Stimulated activated naive CD8-positive, alpha-beta T cell treated with anti-CD3 and anti-CD28 coated beads, Interleukin-15, amount 100 ng/mL, for 72 hours (primary cell): ENCODE data around the gene MAD2L2.
"Not testable (repeated sequence)": the region's sequence is repeated elsewhere in the genome, so short reads cannot be mapped to it uniquely, and the experiment has no call there.

ENCODE experiments used
- ATAC-seq: fragments of 150-1000 bp; cut with Tn5 transposase; 2 replicates; pipeline ENCODE4 v1.10.0; 2021; ENCODE audit warnings: mild to moderate bottlenecking, moderate library complexity
- DNase-seq, 2 donors: peaks; one replicate each; pipeline ENCODE4 v3.0.0; 2021 to 2022
- H3K27ac Mint-ChIP-seq, 2 donors: one replicate each; pipeline ENCODE4 v1.8.0; 2022; ENCODE audit warnings: mild to moderate bottlenecking in 2 of 2, mixed read lengths in 2 of 2, moderate library complexity in 2 of 2
- H3K27me3 Mint-ChIP-seq: one replicate; pipeline ENCODE4 v1.8.0; 2022; ENCODE audit warnings: mixed read lengths
- H3K4me1 Mint-ChIP-seq: one replicate; pipeline ENCODE4 v1.8.0; 2022; ENCODE audit warnings: mild to moderate bottlenecking, mixed read lengths
- H3K4me3 Mint-ChIP-seq, 2 donors: one replicate each; pipeline ENCODE4 v1.8.0; 2022; ENCODE audit warnings: mild to moderate bottlenecking in 2 of 2, mixed read lengths in 2 of 2, moderate library complexity in 1 of 2
- H3K9me3 Mint-ChIP-seq, 2 donors: one replicate each; pipeline ENCODE4 v1.8.0; 2022; ENCODE audit warnings: mixed read lengths in 2 of 2

Gene MAD2L2

DNA sequence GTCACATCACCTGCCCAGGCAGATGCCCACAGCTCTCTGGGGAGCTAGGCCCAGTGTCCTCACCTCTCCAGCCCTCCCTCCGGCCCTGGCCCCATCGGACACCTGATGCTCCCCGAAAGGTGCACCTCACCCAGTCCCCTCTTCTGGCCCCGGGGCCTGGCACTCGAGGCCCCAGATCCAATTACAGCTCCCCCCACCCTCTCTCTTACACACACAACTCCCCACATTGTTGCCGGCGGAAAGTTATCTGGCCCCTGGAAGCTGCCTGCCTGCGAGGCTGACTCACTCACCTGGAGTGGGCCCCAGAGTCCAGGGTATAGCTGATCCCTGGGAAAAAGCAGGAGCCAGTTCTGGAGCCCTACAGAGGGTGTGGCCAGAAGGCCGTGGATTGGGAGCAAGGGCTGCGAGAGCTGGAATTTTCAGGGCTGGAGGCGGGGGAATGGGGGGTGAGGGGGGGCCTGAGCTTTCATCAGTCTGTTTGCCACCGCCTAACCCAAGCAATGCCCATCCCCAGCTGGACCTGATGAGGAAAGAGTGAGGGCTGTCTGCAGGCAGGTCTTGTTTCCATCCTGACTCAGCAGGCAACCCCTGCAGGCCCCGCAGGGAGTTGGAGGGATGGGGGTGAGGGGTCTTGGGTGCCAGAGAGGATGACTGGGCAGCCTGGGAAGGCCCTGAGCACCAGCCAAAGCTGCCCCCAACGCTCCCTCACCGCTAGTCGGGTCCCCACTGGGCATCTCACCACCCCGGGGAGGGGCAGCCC lies 27.7 kb downstream of the MAD2L2 start:
- Mint-ChIP-seq H3K27me3 (no peaks in the 10 kb centered on the region), H3K4me1 (peaks cover 33% of the 10 kb centered on the region), H3K4me3 (peak overlapping the region; percentile 49 to 82), H3K9me3 (no peaks in the 10 kb centered on the region), H3K27ac (no peak overlapping the region)
- DNase-seq (no peak), ATAC-seq (no peak)

DNA sequence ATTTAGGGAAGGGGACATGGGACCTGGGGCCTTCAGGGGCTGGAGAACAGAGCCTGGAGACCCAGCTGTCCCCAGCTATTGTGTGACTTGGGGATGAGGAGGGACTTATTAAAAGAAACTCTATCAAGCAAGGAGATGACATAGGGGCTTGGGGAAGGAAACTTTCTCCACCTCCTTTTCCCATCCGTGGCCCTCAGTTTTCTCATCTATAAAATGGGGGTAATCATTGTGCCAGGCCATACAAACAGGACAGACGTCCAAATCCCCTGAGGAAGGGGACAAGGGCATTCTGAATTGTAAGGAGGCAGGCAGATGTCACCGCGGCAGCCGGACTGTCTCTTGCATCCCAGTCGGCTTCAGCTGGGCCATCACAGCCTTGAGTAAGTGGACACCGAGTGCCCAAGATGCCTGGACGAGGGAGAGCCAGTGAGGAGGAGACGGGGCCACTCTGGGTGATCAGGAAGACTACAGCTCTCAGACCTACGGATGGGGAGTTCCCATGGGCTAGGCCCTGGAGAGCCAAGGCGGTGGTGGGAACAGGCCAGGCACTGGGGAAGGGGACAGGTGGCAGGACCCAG lies 28.7 kb downstream of the MAD2L2 start:
- Mint-ChIP-seq H3K27me3 (no peaks in the 10 kb centered on the region), H3K9me3 (no peaks in the 10 kb centered on the region), H3K4me1 (peaks cover 33% of the 10 kb centered on the region), H3K27ac (no peak overlapping the region), H3K4me3 (no peak overlapping the region)
- no peak for DNase-seq
- no peak for ATAC-seq

DNA sequence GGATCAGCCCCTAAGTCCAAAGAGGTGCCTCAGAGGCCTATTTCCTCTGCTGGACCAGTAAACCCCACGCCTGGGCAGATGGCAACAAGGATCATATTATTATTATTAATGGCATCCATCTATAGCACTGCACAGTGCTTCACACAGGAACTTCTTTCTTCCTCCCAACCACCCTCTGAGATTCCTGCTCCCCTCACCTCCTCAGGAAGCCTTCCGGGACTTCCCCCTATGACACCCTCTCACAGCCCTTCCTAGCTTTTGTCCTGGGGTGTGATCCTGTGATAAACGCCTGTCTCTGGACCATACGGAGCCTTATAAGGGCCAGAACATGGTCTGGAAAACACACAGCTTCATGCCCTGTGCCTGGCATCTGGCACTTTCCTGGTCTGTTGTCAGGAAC lies 29.9 kb downstream of the MAD2L2 start:
- DNase-seq (no peak), ATAC-seq (no peak)
- H3K4me3 Mint-ChIP-seq = peak overlapping the region; percentile 66 to 80
- H3K9me3 Mint-ChIP-seq = no peaks in the 10 kb centered on the region
- H3K27ac Mint-ChIP-seq = peak overlapping the region in 1 of 2 donors; percentile 57
- no peaks in the 10 kb centered on the region for H3K27me3 Mint-ChIP-seq
- peaks cover 31% of the 10 kb centered on the region for H3K4me1 Mint-ChIP-seq

DNA sequence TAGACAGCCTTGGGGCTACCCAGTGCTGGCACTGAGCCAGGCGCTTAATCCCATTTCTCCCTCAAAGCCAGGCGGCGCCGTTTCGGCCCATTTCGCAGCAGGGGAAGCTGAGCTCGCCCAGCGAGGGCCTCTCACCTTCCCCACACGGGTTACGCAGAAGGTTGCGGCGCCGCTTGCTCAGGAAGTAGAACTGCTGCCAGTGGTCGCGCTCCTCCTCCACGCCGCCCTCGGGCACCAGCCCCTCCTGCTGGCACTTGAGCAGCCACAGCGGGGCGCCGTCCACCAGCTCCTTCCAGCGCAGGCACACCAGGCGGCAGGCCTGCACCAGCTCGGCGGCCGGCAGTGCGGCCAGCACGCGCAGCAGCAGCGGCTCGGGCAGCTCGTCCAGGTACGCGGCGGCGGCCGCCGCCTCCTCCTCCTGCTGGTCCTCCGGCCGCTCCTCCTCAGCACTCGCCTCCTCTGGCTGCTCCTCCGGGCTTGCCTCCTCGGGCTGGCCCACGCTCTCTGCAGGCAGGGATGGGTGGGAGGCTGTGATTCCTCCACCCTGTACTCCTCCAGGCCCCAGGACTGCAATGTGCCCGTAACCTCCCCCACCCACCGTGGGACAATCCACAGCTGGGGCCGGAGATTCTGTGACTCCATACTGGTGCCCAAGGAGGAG lies 30.5 kb downstream of the MAD2L2 start:
- peak overlapping the region; percentile 23 to 57 for H3K27ac Mint-ChIP-seq
- peak; percentile 87 for ATAC-seq
- peak overlapping the region; percentile 66 to 80 for H3K4me3 Mint-ChIP-seq
- peaks cover 26% of the 10 kb centered on the region for H3K4me1 Mint-ChIP-seq
- DNase-seq = peak; percentile 86 to 92
- no peaks in the 10 kb centered on the region for H3K27me3 Mint-ChIP-seq
- H3K9me3 Mint-ChIP-seq = no peaks in the 10 kb centered on the region

DNA sequence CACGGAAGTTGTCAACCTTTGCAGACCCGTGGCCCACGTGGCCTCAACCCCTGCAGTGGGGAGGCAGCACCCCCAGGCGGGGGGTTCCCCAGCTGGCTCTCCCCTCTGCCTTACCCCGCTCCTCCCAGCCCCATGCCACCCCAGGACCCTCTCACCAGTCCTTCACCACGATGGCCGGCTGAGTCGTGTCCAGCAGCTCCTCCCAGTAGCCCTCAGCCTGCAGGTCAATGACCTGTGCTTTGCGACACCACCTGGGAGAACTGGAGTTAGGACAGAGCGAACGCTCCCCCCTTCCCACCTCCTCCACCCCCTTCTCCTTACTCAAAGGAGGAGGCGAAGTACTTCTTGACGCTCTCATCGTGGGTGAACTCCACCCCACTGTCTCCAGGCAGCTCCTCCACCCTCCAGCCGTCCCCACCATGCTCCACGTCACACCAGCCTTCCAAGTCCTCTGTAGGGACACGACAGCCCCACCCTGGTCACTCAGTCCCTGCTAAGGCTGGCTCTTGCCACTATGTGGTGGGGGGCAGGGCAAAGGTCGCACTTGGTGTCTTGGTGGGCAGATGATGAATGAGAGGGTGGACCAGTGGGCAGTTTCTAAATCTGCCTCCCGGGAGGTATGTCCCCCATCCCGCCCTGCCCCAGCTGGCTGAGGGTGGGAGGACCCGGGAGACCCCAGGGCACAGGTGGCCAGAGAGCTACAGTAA lies 31.2 kb downstream of the MAD2L2 start:
- peaks cover 22% of the 10 kb centered on the region for H3K4me1 Mint-ChIP-seq
- no peak overlapping the region for H3K27ac Mint-ChIP-seq
- no peaks in the 10 kb centered on the region for H3K9me3 Mint-ChIP-seq
- ATAC-seq = peak; percentile 5
- no peak for DNase-seq
- H3K27me3 Mint-ChIP-seq = no peaks in the 10 kb centered on the region
- peak overlapping the region; percentile 66 to 80 for H3K4me3 Mint-ChIP-seq

DNA sequence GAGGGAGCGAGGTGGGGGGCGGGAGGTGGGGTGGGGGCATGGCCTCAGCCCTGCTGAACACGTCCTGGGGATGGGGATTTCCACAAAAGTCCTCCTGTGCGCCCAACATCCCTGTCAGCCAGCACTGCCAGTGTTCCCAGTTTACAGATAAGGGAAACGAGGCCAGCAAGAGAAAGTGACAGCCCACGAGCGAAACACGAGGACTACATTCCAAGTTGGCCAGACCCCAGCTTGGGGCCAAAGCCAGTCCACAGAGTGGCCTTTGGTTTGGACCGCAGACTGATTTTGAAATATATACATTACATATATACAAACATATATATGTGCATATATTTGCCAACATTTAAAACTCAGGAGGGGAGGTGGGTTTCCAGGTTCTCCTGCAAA lies 31.7 kb downstream of the MAD2L2 start:
- peaks cover 22% of the 10 kb centered on the region for H3K4me1 Mint-ChIP-seq
- H3K9me3 Mint-ChIP-seq = no peaks in the 10 kb centered on the region
- ATAC-seq (no peak), DNase-seq (no peak)
- no peak overlapping the region for H3K4me3 Mint-ChIP-seq
- H3K27me3 Mint-ChIP-seq = no peaks in the 10 kb centered on the region
- no peak overlapping the region for H3K27ac Mint-ChIP-seq

DNA sequence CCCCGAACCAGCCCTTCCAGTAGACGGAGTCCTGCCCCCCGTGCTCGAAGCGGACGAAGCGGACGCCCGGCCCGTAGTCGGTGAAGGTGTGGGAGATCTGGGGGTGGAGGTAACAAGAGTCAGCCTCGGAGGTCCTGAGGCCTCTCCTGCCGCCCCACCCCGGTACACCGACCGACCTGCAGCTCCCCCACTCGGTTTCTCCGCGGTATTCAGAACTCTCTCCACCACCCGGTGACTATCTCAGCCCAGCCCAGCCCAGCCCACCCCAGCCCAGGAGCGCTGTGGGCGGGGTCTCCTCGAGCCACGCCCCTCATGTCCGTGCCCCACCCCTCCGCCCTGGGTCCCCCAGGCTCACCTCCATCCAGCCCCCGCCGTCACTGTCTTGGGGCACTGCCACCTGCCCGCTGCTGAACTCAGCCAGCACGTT lies 32.2 kb downstream of the MAD2L2 start:
- peaks cover 22% of the 10 kb centered on the region for H3K4me1 Mint-ChIP-seq
- H3K27me3 Mint-ChIP-seq = no peaks in the 10 kb centered on the region
- H3K27ac Mint-ChIP-seq = no peak overlapping the region
- no peaks in the 10 kb centered on the region for H3K9me3 Mint-ChIP-seq
- ATAC-seq (peak; percentile 7), DNase-seq (no peak)
- peak overlapping the region; percentile 19 to 56 for H3K4me3 Mint-ChIP-seq

DNA sequence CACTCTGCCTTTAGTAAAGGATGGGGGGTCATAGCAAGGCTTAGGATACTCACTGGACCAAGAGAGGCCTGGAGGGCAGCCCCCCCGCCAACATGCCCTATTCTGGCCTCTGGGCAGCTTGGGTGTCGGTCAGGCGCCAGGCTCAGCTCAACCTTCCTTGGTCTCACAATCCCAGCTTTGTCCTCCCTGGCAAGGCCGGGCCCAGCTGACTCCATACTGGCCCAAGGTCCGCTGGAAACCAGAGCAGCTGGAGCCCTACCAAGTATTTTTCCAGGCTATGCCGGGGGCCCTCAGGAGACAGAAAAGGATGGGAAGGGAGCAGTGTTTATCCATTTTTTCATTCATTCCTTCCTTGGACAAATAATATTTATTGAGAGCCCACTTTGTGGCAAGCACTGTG lies 32.9 kb downstream of the MAD2L2 start:
- peaks cover 22% of the 10 kb centered on the region for H3K4me1 Mint-ChIP-seq
- H3K4me3 Mint-ChIP-seq = no peak overlapping the region
- ATAC-seq (no peak), DNase-seq (no peak)
- no peak overlapping the region for H3K27ac Mint-ChIP-seq
- no peaks in the 10 kb centered on the region for H3K27me3 Mint-ChIP-seq
- no peaks in the 10 kb centered on the region for H3K9me3 Mint-ChIP-seq

DNA sequence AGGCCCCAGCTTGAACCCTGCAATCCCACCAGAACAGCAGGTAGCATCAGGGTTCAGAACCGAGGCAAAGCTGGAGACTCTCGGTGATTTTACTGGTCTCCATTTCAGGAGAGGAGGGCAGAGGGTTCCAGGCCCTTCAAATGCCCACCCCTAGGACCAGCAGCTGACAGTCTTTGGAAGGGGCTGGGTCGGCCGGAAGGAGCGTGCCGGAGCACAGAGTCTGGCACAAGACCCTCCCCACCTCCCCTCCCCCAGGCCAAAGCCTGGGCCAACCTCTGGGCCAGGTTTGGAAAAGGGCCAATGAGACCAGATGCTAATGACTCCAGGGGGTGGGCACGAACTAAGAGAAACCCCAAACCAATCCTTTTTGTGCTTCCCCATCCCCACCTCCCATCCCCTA lies 33.6 kb downstream of the MAD2L2 start:
- ATAC-seq (no peak), DNase-seq (no peak)
- H3K4me1 Mint-ChIP-seq = peaks cover 22% of the 10 kb centered on the region
- no peaks in the 10 kb centered on the region for H3K27me3 Mint-ChIP-seq
- no peak overlapping the region for H3K4me3 Mint-ChIP-seq
- H3K27ac Mint-ChIP-seq = no peak overlapping the region
- no peaks in the 10 kb centered on the region for H3K9me3 Mint-ChIP-seq

DNA sequence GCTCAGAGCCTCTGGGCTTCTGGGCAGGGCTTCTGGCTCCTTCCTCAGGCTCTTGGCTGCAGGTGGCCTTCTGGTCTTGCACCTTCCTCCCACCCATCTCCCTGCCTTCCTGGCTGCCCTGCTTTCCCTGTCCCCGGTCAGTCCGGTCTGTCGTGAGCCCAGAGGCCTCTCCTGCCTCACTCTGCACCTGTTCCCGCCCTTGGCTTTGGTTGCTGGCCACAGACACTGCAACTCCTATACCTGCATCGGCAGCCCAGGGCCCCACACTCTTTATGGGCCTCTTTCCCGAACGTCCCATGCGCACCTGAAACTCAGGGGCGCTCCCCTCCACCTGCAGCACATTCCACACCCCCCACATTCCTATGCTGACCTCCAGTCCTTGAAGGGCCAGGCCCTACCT lies 34.6 kb downstream of the MAD2L2 start:
- Mint-ChIP-seq H3K27me3 (no peaks in the 10 kb centered on the region), H3K27ac (no peak overlapping the region), H3K9me3 (no peaks in the 10 kb centered on the region), H3K4me3 (no peak overlapping the region), H3K4me1 (peaks cover 19% of the 10 kb centered on the region)
- ATAC-seq (no peak), DNase-seq (no peak)

DNA sequence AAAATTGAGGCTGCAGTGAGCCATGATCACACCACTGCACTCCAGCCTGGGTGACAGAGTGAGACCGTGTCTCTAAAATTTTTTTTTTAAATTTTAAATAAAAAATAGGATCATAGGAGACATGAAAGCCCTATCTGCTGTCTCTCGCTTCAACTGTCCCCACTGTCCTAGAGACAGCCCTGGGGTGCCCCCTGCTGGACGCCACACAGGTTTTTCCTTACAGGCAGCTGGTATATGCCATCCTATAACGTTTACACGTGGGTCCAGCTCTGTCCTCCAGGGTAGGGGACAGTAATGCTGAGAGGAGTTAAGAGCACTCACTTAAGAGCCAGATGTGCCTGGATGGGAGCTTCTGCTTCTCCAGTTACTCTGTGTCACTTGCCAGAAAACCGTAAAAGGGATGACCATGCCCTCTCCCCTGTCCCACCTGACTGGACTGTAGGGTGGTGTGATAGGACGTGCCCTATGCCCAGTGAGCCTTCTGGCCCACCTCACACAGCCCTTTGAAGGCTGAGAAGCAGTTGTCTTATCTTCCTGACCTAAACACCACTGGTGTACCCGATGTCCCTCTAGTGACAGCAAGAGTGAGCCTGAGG lies 35.2 kb downstream of the MAD2L2 start:
- Mint-ChIP-seq H3K27ac (no peak overlapping the region), H3K4me1 (peaks cover 13% of the 10 kb centered on the region), H3K9me3 (no peaks in the 10 kb centered on the region), H3K4me3 (no peak overlapping the region), H3K27me3 (no peaks in the 10 kb centered on the region)
- ATAC-seq (peak; percentile 60), DNase-seq (peak; percentile 69 to 82)

DNA sequence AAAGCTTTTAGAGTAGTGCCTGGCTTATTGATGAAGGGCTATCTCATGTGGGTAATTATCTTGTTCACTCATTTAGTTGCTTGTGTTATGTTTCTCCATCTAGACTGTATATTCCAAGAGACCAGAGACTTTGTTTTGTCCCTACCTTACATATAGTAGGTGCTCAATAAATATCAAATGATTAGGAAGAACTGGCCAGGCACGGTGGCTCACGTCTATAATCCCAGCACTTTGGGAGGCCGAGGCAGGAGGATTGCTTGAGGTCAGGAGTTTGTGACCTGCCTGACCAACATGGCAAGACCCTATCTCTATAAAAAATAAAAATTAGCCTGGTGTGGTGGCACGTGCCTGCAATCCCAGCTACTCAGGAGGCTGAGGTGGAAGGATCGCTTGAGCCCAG lies 35.7 kb downstream of the MAD2L2 start:
- ATAC-seq = no peak
- no peaks in the 10 kb centered on the region for H3K9me3 Mint-ChIP-seq
- H3K27me3 Mint-ChIP-seq = no peaks in the 10 kb centered on the region
- DNase-seq = no peak
- no peak overlapping the region for H3K27ac Mint-ChIP-seq
- H3K4me1 Mint-ChIP-seq = peaks cover 8% of the 10 kb centered on the region
- H3K4me3 Mint-ChIP-seq = no peak overlapping the region

DNA sequence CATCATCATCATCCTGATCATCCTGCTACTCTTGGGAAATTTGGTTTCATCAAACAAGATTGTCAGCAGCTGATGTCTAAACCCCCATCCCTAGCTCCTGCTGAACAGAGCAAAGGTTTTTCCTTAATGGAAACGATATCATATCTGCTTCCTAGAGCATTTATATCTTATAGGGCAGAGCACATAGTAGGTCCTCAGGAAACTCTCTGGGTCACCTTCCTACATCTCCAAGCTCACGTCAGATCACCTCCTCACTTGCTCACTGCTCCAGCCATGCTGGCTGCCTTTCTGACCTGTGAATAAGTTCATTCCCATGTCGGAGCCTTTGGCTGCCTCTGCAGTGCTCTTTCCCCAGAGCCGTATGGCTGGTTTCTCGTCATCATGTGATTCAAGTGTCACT lies 37.2 kb downstream of the MAD2L2 start:
- Mint-ChIP-seq H3K4me3 (no peak overlapping the region), H3K9me3 (no peaks in the 10 kb centered on the region)

DNA sequence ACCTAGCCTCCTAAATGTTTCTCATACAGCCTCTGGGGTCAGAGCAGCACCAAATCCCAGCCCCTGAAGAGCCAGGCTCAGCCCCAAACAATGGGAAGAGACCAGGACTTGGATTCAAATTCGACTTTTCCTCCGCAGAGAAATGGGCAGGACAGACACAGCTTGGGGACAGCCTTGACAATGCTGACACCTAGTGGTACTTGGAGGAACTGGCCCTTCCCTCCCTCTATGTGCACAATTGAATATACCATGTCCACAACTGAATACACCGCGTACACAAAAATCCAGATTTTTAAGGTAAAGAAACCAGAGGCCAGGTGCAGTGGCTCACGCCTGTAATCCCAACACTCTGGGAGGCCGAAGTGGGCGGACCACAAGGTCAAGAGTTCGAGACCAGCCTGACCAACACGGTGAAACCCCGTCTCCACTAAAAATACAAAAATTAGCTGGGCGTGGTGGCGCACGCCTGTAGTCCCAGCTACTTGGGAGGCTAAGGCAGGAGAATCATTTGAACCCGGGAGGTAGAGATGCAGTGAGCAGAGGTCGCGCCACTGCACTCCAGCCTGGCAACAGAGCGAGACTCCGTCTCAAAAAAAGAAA lies 38.4 kb downstream of the MAD2L2 start:
- H3K9me3 Mint-ChIP-seq, H3K27me3 Mint-ChIP-seq, H3K27ac Mint-ChIP-seq, H3K4me3 Mint-ChIP-seq, H3K4me1 Mint-ChIP-seq: not testable (repeated sequence)
- peak; percentile 63 to 66 for DNase-seq
- ATAC-seq = peak; percentile 68

More for the DNA sequence above, 37.2 kb downstream of the MAD2L2 start:
- DNase-seq (no peak), ATAC-seq (no peak)
- no peaks in the 10 kb centered on the region for H3K4me1 Mint-ChIP-seq
- peak overlapping the region in 1 of 2 donors; percentile 46 for H3K27ac Mint-ChIP-seq
- no peaks in the 10 kb centered on the region for H3K27me3 Mint-ChIP-seq

DNA sequence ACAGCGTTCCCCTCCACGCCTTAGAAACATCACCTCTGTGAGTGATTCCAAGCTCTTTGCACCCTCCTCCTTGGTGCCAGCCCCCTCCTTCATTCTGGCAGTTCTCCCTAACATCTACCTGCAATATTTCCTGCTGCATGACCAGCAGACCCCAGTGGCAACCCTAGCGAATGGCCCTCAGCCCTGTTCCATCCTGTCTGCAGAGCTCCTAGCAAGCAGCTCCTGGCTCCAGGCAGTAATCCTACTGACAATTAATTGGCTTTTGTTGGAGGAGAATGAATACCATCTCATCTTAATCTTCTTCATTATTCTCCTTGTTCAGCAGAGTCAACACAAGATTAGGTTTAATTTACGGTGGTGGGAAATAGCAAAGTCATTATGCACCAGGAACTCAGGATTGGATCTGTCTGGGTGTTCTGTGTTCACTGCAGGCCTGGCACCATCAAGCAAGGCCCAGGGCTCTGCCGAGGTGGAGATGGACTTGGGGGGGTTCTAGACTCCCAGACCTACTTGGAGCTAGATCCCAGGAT lies 39.1 kb downstream of the MAD2L2 start:
- no peaks in the 10 kb centered on the region for H3K9me3 Mint-ChIP-seq
- DNase-seq (no peak), ATAC-seq (no peak)
- no peaks in the 10 kb centered on the region for H3K4me1 Mint-ChIP-seq
- H3K27ac Mint-ChIP-seq = no peak overlapping the region
- H3K27me3 Mint-ChIP-seq = no peaks in the 10 kb centered on the region
- H3K4me3 Mint-ChIP-seq = no peak overlapping the region
